ENCODE data around the gene SMAD3.

- TF ChIP-seq CTCF (IDR thresholded peaks at IDR 0.05) (no peak), POLR2A (IDR thresholded peaks at IDR 0.05) (no peak)
Observed at GRCh38 chr15:67127965-67128364, 62.6 kb downstream of the SMAD3 start.

Data from suprapubic skin (tissue), 3 donors.